NCI-H2029 treated with DMSO at 0.1 percent for 48 hours (cell line): Measurements from ENCODE around the gene EDIL3.
"Not testable (repeated sequence)": the region's sequence is repeated elsewhere in the genome, so short reads cannot be mapped to it uniquely, and the experiment has no call there.

Experiments used
- DNase-seq: peaks from one replicate; lab custom pipeline; 2025; lab: John Stamatoyannopoulos, UW

Gene EDIL3

DNA sequence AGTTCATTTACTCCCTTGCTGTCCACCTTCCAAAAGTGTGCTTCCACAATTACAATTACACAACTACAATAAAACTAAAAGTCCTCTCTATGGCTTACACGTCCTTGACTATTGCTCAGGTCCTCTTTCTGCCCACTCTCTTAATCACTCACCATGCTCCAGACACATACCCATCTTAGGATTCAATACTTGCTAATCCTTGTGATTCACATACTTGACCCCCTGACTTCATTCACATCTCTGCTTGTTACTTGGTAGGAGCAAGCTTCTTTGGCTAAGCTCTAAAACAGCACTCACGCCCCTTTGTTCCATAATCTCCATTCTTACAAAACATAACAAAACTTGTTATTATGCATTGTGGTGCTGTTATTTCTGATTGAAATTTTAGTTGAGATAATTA is 215.8 kb downstream of the EDIL3 start:
- DNase-seq = no peak

DNA sequence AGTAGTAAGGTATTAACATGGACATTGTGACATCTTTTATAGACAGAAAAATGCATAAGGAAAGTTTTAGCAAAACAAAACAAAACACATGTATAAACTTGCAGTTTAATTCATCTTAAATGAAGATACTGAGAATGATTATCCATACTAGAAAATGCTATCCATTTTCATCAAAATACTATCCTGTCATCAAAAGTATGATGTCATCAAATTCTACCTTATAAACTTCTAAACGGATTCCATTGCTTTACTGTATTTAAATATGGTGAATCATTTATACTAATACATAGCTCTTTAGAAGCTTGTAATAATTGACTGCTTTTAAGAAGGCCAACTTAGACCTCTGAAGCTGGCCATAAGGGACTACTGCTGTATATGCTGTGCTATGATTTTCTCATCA is 221.0 kb downstream of the EDIL3 start:
- no peak for DNase-seq

DNA sequence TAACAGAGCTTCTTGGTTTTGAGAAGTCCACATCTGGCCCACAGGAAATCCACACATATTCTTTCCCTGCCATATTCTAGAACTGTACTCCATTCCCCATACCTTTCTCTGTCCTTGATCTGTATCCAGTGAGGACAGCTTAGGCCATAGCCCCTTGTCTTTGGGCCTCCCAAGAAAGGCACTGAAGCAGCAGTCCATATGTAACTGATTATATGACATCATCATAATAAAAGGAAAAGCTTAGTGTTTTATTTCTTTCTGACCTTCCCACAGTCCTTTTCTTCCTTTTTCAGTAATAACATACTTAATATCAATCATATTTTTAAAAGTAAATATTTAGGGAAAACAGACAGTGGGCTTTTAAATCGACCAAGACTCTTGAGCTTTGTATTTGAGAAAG is 222.0 kb downstream of the EDIL3 start:
- DNase-seq = no peak

DNA sequence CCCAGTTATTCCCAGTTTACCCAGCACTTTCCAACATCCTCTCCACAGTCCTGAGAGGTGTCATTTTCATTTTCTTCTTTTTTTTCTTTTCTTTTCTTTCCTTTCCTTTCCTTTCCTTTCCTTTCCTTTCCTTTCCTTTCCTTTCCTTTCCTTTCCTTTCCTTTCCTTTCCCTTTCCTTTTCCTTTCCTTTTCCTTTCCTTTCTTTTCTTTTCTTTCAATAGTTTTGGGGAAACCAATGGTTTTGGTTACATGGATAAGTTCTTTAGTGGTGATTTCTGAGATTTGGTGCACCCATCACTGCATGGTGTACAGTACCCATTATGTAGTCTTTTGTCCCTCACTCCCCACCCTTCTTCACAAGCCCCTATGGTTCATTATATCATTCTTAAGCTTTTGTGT is 224.0 kb downstream of the EDIL3 start:
- not testable (repeated sequence) for DNase-seq

DNA sequence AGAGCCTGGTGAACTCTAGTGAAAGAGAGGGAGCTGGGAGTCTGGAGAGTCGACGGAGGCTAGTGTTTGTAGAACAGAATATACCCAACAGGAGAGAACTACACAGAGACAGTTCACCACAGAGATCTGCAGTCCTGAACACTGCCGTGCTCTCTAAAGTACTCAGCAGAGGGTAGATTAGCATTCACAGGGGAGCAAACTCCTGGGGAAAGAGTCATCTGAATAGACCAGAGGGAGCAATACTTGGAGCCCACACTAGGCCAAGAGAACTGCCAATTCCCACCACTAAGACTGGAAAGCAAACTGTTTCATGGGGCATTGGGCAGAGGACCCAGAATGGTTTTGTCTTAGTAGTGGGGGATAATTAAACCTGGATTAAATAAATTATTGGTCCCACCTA is 235.6 kb downstream of the EDIL3 start:
- no peak for DNase-seq

DNA sequence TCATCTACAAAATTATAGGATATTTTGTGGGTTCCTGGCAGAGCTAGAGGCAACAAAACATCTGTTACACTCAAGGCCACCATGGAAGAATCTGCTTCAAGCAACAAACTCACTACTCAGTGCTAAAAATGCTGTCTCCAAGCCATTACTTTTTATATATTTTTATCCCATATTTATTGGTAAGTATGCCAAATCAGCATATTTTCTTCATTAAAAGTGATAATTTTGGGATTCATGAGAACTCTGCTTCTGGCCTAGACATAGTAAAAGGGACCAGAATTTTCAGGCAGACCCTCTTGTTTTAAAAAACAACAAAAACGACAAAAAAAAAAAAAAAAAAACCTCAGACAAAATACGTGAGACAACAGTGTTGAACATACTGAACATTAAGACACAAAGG is 236.0 kb downstream of the EDIL3 start:
- no peak for DNase-seq

DNA sequence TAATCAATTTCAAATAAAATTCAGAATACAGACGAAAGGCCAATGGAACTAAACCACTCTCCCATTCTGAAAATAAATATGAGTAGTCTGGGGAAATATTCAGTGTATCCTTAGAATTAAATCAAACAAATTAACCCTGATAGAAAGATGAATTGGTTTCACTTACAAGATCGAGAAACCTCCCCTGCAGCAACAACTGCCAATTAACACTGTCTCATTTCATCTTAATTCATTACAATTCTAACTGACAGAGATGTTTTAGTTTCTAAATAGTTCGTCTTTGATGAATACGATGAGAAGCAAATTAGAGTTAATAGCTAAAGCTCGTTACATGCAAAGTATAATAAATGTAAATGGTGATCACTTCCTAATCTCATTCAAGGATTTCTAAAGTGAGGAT is 247.1 kb downstream of the EDIL3 start:
- no peak for DNase-seq

DNA sequence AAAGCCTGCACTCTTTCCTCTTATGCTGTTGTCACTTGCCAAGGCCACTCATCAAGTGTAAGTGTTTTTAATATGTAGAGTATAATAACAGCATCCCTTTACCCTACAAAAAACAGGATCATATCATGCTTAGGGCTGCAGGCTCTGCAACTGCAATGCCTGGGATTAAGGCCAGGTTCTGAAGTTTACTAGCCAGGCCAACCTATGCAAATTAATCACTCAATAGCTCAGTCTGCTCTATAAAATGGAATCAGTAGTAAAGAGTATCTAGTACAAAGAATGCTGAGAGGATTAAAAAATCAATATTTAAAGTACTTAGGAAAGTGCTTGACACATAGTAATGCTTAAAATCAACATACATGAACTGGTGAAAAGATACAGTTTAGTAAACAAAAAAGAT is 253.3 kb downstream of the EDIL3 start:
- no peak for DNase-seq

DNA sequence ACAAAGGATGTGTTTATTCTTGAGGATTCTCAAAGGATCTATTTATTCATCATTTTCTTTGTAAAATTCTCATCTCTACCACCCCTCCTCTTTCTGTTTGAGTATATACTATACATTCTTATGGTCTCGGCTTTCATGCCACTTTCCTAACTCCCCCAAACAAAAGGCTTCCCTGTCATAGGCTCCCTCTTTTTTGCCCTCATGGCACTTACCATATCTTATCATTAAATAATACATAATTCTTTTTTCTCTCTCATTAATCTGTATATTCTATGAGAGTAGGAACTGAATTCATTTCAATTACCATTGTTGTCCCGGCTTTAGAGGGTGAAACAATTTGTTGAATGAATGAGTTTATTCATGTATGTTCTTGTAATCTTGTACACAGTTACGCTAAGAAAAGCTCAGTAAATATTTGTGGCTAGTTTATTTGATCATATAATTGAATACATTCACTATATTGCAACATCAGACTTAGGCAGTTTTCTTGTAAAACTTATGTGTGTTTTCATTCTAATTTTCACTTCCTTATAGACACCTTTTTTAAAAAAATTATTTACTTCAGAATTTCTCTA is 254.6 kb downstream of the EDIL3 start:
- DNase-seq = no peak

DNA sequence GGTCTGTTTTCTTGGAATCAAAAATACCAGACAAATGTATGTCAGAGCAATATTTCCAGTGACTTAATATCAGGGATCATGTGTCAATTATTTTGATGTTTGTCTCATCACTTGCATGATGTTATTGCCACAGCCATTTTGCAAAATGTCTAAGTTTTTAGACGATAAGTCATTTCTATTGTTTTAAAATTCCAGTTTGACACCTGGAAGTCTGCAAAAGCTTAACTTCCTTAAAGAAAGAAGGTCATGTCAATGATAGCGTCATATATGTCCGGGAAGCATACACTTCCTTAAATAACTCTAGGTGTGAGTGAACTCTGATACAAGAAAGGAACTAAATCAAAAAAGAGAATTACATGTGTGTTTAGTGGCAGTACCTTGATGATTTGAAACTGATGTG is 259.5 kb downstream of the EDIL3 start:
- DNase-seq = no peak

DNA sequence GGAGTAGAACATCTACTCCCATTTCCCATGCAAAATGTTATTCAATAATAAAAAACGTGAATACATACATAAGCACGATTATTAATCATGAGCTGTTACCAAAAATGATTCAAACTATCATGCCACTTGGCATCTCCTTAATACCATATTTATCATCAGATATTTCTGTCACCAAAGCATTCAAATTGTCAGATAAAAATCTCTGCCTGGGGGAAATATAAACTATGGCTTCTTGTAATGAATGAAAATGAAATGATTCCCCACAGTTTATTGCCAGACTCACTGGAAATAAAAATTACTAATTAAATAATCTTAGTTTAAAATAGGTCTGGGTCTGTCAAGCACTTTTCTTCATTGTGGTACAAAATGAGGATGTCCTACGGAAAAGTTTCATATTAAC is 265.4 kb downstream of the EDIL3 start:
- no peak for DNase-seq

DNA sequence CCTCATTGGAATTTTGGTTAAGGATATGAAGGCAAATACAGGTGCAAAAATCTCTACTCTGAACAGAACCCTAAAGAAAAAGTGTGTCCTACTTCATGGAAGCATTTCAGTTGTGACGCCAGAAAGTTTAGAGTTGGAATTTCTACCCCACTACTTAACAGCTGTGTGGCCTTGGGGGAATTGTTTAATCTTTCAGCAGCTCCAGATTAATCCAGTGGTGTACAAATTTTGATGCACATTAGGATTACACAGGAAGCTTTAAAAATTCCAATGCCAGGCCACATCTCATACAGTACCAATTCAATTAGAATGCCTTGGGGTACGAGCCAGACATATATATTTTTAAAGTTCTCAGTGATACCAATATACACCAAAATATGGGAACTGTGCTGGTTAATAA is 266.1 kb downstream of the EDIL3 start:
- no peak for DNase-seq

DNA sequence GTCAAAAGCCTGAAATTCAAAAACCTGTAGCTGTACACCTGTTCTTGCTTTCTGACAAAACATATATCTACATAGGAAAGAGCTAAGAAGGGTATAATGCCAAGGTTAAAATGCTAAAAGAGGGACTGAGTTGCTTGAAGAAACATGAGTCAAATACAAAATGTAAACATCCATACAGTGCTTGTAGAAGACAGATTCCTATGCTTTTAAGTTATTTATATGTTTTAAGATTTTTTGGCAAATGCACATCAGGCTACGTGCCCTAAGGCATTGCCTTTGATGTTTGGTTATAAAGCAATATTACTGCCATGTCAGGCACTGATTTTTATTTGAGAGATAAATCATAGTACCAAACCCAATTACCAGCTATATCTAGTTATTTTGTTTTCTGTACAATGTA is 269.0 kb downstream of the EDIL3 start:
- no peak for DNase-seq

DNA sequence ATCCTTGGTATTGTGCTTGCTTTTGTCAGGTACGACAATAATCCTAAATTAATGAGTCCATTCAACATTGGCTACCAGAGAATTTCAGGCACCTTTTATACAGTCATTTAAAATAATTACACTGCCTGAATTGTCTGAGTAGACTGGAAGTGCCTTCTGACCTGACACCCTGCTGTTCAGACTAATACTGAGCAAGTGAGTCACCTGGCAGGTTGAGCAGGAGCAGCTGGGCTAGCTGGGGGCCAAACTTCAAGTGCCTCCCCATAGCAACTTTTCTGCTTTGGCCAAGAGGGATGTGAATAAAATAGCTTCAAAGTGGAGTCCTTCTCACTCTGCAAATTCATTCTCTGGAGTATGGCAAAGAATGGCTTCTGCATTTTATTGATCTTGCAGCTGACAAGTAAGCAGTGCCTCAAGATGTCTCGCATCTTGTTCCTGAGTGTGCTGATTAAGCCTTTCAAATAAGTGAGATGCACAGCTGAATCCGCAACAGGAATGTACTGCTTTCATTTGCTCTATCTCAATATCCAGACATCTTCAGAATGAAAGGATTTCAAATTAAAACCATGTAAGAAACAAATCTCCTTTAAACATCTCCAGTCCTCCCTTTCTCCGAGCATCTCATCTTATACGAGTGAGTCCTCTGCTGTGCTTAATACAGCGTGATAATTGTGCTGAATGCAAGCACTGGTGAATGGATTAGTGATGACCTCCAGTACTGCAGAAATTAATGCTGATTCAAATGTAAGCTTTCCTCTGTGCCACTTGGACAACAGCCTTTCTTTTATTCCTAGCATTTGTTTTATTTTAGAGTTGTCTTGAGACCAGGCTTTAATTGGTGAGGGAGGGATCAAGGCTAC is 271.2 kb downstream of the EDIL3 start:
- DNase-seq = no peak

DNA sequence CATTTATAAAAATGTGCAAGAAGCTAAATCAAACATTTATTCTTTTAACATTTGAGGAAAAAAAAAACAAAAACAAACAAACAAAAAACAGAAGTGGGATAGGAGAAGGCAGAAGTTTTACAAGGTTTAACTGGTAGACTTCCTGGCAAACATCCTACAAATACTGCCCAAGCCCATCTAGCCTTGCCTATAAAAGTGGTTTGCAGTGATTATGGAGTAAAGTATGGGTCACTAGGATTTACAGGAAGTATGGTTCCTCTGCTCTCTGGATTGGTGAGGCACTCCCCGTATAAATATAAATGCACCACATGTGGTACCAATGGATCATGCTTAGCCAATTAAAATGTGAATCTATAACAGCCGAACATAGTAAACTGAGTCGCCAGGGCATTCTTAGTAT is 291.9 kb downstream of the EDIL3 start:
- no peak for DNase-seq

DNA sequence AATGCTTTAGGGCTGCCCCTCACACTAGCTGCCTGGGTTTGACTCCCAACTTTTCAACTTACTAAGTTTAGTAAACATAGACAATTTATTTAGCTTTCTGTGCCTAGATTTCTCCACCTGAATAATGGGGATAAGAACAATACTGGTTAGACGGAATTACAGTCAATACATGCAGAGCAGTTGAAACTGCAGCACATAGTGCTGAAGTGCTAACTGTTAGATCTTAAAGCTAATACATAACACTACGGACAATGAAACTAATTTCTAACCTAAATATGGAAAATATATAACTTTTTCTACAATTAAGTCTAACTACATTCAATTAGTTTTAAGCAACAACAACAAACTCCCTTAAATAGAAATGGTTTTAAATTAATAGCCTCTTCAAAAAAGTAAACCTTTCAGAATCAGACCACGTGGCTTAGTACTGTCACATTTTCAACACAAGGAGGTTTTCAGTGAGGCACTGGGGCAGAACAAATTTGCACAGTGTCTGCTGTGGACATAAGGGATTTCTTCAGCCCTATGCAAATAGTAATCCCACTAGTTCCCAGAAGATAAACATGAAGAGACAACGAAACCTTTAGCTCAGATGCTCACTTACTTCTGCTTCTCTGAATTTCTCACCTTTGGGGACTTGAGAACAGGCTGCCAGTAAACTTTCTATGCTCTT is 293.4 kb downstream of the EDIL3 start:
- DNase-seq = no peak

DNA sequence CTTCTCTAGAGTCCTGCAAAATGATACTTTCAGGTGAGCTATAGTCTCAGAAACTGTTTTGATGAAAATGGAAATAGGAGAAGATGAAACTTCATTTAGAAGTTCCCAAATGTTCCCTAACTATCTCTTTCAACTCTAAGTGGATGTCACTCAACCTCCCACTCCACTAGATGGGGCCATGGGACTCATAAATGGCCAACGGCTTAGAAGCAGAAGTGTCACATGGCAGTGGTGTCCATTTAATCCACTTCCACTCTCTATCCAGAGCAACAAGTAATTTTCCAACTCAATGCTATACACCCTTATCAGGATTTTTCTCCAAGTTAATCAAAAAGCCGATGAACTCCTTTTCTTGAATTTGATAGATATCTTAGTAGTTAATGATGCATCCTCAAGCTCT is 295.7 kb downstream of the EDIL3 start:
- no peak for DNase-seq

DNA sequence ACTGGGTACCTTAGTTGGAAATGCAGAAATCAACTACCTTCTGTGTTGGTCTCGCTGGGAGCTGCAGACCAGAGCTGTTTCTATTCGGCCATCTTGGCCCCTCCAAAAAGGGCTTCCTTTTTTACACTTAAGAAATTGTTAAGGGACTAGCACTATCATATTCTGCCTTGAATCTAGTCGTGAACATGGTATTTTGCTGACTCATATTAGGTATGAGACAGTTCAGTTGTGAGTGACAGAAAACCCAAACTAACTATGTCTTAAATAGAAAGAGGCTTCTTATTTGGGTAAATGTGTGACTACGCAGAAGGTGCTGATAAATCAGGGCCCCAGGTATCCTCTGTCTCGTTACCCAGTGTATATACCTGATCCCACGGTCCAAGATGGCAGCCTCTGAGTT is 298.2 kb downstream of the EDIL3 start:
- DNase-seq = no peak

DNA sequence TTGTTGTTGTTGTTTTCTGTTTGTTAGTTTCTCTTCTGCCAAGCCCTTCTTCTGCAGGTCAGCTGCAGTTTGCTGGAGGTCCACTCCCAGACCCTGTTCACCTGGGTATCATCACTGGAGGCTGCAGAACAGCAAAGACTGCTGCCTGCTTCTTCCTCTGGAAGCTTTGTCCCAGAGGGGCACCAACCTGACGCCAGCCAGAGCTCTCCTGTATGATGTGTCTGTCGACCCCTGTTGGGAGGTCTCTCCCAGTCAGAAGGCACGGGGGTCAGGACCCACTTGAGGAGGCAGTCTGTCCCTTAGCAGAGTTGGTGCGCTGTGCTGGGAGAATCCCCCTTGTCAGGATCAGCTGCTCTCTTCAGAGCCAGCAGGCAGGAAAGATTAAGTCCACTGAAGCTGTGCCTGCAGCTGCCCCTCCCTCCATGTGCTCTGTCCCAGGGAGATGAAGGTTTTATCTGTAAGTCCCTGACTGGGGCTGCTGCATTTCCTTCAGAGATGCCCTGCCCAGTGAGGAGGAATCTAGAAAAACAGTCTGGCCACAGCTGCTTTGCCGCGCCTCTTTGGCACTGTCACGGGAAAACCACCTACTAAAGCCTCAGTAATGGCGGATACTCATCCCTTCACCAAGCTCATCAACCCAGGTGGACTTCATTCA is 299.2 kb downstream of the EDIL3 start:
- DNase-seq = no peak

DNA sequence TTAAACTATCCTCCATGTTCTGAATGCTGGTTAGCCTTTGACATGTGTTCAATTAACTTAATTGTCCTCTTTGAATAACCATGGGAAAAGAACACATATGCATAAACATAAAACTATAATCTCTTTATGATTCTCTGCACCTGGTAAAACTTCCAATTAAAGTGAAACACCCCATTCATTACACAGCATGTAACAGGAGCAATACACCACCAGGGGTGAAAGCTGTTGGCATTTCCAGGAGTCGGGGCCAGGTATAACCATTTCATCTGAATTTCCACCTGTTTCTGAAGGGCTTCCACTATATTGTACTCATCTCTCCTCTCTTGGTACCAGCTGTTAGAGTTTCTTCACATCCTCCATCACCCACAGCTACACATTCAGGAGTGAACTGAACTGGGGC is 303.8 kb downstream of the EDIL3 start:
- no peak for DNase-seq

DNA sequence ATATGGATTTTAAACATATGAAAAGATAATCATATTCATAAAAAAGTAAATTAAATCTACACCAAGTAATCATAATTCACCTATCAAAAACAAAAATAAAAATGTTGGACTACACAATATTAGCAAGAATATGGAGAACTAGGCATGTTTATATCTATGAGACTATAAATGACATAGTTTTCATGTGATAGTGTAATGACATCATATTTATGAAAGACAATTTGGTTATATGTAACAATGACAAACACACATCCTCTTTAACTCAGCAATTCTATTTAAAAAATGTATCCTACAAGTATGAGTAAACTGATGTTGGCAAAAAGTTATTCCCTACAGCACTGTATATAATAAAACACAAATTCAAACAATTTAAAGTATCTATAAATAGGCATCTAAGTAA is 312.3 kb downstream of the EDIL3 start:
- no peak for DNase-seq

DNA sequence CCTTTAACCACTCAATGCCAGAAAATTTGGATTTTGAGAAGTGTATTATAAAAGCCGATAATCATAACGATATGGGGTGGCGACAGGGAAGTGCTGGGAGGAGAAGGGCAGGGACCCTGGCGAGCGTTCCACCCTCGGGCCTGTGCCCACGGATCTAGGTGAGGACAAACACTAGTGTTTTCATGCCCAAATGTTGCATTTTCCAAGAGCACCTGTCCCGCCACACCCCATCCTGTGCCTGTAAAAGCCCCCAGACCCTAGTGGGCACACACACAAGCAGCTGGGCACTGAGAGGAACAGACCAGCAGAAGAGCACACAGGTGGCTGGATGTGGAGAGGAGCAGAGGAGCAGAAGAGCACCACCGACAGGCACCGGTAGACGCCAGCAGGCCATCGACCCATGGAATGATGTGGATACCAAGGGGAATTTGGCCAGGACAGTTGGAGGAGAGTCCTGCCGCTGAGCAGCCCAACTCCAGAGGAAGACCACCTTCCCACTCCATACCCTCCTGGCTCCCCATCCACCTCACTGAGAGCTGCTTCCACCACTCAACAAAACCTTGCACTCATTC is 315.0 kb downstream of the EDIL3 start:
- no peak for DNase-seq

DNA sequence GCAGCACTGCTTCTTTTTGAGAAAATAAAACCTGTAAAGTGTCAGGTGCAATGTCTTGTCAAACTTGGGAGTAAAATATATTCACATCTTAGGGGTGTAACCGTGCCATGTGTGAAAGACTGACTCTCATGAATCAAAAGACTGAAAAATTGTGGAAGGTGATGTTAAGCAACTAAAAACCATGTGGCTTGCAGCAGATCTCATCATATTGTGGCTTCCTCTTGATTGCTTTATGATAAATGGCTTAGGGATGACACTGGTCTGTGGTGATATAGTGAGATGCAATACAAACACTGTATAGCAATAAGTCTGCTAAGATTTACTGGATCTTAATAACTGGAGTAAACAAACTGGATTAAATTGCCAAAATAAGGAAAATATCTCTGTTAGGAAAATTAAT is 321.6 kb downstream of the EDIL3 start:
- no peak for DNase-seq
